Measurements from ENCODE around the gene TMEM201. TPM values are rescaled to one million over a fixed set of nuclear protein-coding genes. Genes with fewer than 3 reads are reported as not detected.
"Not testable (repeated sequence)": the region's sequence is repeated elsewhere in the genome, so short reads cannot be mapped to it uniquely, and the experiment has no call there.

TMEM201 gene
- total RNA-seq, 2 donors from 2014 or later = 24.1 TPM

DNA sequence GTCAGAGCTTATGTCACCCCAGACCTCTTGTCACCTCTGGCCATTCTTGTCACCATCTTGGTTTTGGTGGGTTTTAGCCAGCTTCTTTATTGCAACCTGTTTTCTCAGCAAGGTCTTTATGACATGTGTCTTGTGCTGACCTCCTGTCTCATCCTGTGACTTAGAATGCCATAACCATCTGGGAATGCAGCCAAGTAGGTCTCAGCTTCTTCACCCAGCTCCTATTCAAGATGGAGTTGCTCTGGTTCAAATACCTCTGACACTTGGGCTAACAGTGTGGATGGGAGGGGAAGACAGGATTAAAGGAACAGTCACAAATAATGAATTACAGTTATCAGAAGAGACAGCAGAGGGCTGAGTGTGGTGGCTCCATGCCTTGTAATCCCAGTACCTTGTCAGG lies 32.3 kb downstream of the TMEM201 start:
- no peaks in the 10 kb centered on the region for H3K36me3 Mint-ChIP-seq (ENCODE audit: low read depth)
- Histone ChIP-seq H3K9ac (ENCODE audit: extremely low read depth, low read length, poor library complexity, severe bottlenecking) (no peak overlapping the region), H3K36me3 (ENCODE audit: control insufficient read depth, insufficient read depth, low read length) (no peaks in the 10 kb centered on the region), H3K4me1 (ENCODE audit: control insufficient read depth, insufficient read depth, low read length) (no peaks in the 10 kb centered on the region), H3K4me3 (ENCODE audit: low read length) (no peak overlapping the region), H3K27me3 (ENCODE audit: control insufficient read depth, insufficient read depth, low read length, poor library complexity, severe bottlenecking) (no peaks in the 10 kb centered on the region), H3K9me3 (ENCODE audit: control insufficient read depth, low read length) (no peaks in the 10 kb centered on the region), H3K27ac (ENCODE audit: low read depth, low read length) (no peak overlapping the region)
- H3K4me1 Mint-ChIP-seq = no peaks in the 10 kb centered on the region
- no peaks in the 10 kb centered on the region for H3K9me3 Mint-ChIP-seq
- no peak overlapping the region for H3K4me3 Mint-ChIP-seq
- peaks cover 7% of the 10 kb centered on the region for H3K27me3 Mint-ChIP-seq (ENCODE audit: insufficient read depth)
- no peak for DNase-seq
- no peak overlapping the region for H3K27ac Mint-ChIP-seq
- no peak for TF ChIP-seq CTCF (conservative IDR thresholded peaks at IDR 0.05)

GRCh38 chr1:9624081-9624480 lies 35.4 kb downstream of the TMEM201 start:
- no peak overlapping the region for H3K27ac ChIP-seq (ENCODE audit: low read depth, low read length)
- H3K4me3 ChIP-seq (ENCODE audit: low read length) = no peak overlapping the region
- H3K36me3 ChIP-seq (ENCODE audit: control insufficient read depth, insufficient read depth, low read length) = no peaks in the 10 kb centered on the region
- peaks cover 27% of the 10 kb centered on the region for H3K27me3 Mint-ChIP-seq (ENCODE audit: insufficient read depth)
- no peak for DNase-seq
- no peak overlapping the region for H3K27ac Mint-ChIP-seq
- H3K4me1 Mint-ChIP-seq = no peaks in the 10 kb centered on the region
- 80 to 97% methylated on average over 2 of the region's 2 CpGs for WGBS, 2 experiments (ENCODE audit: insufficient coverage in 1 of 2, insufficient read length in 1 of 2)
- H3K9me3 Mint-ChIP-seq = no peaks in the 10 kb centered on the region
- no peaks in the 10 kb centered on the region for H3K4me1 ChIP-seq (ENCODE audit: control insufficient read depth, insufficient read depth, low read length)
- no peak overlapping the region for H3K9ac ChIP-seq (ENCODE audit: extremely low read depth, low read length, poor library complexity, severe bottlenecking)
- no peak overlapping the region for H3K4me3 Mint-ChIP-seq
- no peak for TF ChIP-seq CTCF (conservative IDR thresholded peaks at IDR 0.05)
- H3K36me3 Mint-ChIP-seq (ENCODE audit: low read depth) = no peaks in the 10 kb centered on the region
- no peaks in the 10 kb centered on the region for H3K27me3 ChIP-seq (ENCODE audit: control insufficient read depth, insufficient read depth, low read length, poor library complexity, severe bottlenecking)
- H3K9me3 ChIP-seq (ENCODE audit: control insufficient read depth, low read length) = no peaks in the 10 kb centered on the region

GRCh38 chr1:9625030-9625429 lies 36.3 kb downstream of the TMEM201 start:
- DNase-seq; H3K9ac ChIP-seq (ENCODE audit: extremely low read depth, low read length, poor library complexity, severe bottlenecking); H3K4me3 ChIP-seq (ENCODE audit: low read length); H3K27me3 ChIP-seq (ENCODE audit: control insufficient read depth, insufficient read depth, low read length, poor library complexity, severe bottlenecking); H3K36me3 Mint-ChIP-seq (ENCODE audit: low read depth); H3K4me1 ChIP-seq (ENCODE audit: control insufficient read depth, insufficient read depth, low read length); H3K36me3 ChIP-seq (ENCODE audit: control insufficient read depth, insufficient read depth, low read length); H3K4me1 Mint-ChIP-seq; H3K9me3 Mint-ChIP-seq; H3K4me3 Mint-ChIP-seq; H3K27ac Mint-ChIP-seq; H3K9me3 ChIP-seq (ENCODE audit: control insufficient read depth, low read length); H3K27ac ChIP-seq (ENCODE audit: low read depth, low read length): not testable (repeated sequence)
- H3K27me3 Mint-ChIP-seq (ENCODE audit: insufficient read depth) = peaks cover 24% of the 10 kb centered on the region
- WGBS, 2 experiments (ENCODE audit: insufficient coverage in 1 of 2, insufficient read length in 1 of 2) = 91% methylated on average over 3 of the region's 3 CpGs; no CpG with 5 or more reads in 1 of the 2 experiments

- Mint-ChIP-seq H3K27me3 (ENCODE audit: insufficient read depth) (peaks cover 24% of the 10 kb centered on the region), H3K36me3 (ENCODE audit: low read depth) (no peaks in the 10 kb centered on the region), H3K9me3 (no peaks in the 10 kb centered on the region), H3K27ac (no peak overlapping the region), H3K4me1 (no peaks in the 10 kb centered on the region), H3K4me3 (no peak overlapping the region)
- DNase-seq = no peak
- Histone ChIP-seq H3K9ac (ENCODE audit: extremely low read depth, low read length, poor library complexity, severe bottlenecking) (no peak overlapping the region), H3K4me3 (ENCODE audit: low read length) (no peak overlapping the region), H3K9me3 (ENCODE audit: control insufficient read depth, low read length) (no peaks in the 10 kb centered on the region), H3K36me3 (ENCODE audit: control insufficient read depth, insufficient read depth, low read length) (no peaks in the 10 kb centered on the region), H3K27ac (ENCODE audit: low read depth, low read length) (no peak overlapping the region), H3K27me3 (ENCODE audit: control insufficient read depth, insufficient read depth, low read length, poor library complexity, severe bottlenecking) (no peaks in the 10 kb centered on the region), H3K4me1 (ENCODE audit: control insufficient read depth, insufficient read depth, low read length) (no peaks in the 10 kb centered on the region)
- TF ChIP-seq CTCF (conservative IDR thresholded peaks at IDR 0.05) = no peak
- WGBS, 2 experiments (ENCODE audit: insufficient coverage in 1 of 2, insufficient read length in 1 of 2) = 90 to 93% methylated on average over 6 to 9 of the region's 9 CpGs
Observed at GRCh38 chr1:9626201-9626608, 37.5 kb downstream of the TMEM201 start.
